NCI-H524 treated with DMSO at 0.1 percent for 48 hours (cell line): ENCODE measurements around the gene TBCCD1.
"Not testable (repeated sequence)": the region's sequence is repeated elsewhere in the genome, so short reads cannot be mapped to it uniquely, and the experiment has no call there.

ENCODE experiments used
- DNase-seq: peaks from one replicate; lab custom pipeline; 2025; lab: John Stamatoyannopoulos, UW

The TBCCD1 gene

GRCh38 chr3:186520431-186520830 is 46.7 kb downstream of the TBCCD1 start:
- peak; percentile 95 for DNase-seq

- no peak for DNase-seq
Measured at GRCh38 chr3:186519021-186519658, 48.0 kb downstream of the TBCCD1 start.

GRCh38 chr3:186517218-186517617 is 49.9 kb downstream of the TBCCD1 start:
- no peak for DNase-seq

- no peak for DNase-seq
Measured at GRCh38 chr3:186516646-186517045, 50.5 kb downstream of the TBCCD1 start.

- DNase-seq: no peak
Measured at GRCh38 chr3:186515125-186515524, 52.0 kb downstream of the TBCCD1 start.

- no peak for DNase-seq
Measured at GRCh38 chr3:186514296-186515002, 52.7 kb downstream of the TBCCD1 start.

GRCh38 chr3:186513386-186513785 is 53.8 kb downstream of the TBCCD1 start:
- no peak for DNase-seq

- no peak for DNase-seq
Measured at GRCh38 chr3:186512570-186513302, 54.4 kb downstream of the TBCCD1 start.

GRCh38 chr3:186511702-186512101 is 55.4 kb downstream of the TBCCD1 start:
- DNase-seq: no peak

GRCh38 chr3:186511245-186511644 is 55.9 kb downstream of the TBCCD1 start:
- DNase-seq: no peak

GRCh38 chr3:186510374-186511079 is 56.6 kb downstream of the TBCCD1 start:
- no peak for DNase-seq

GRCh38 chr3:186509423-186509822 is 57.7 kb downstream of the TBCCD1 start:
- no peak for DNase-seq

- DNase-seq: no peak
Measured at GRCh38 chr3:186506857-186507256, 60.3 kb downstream of the TBCCD1 start.

- DNase-seq: no peak
Measured at GRCh38 chr3:186506191-186506739, 60.9 kb downstream of the TBCCD1 start.

- DNase-seq: no peak
Measured at GRCh38 chr3:186502966-186503712, 64.0 kb downstream of the TBCCD1 start.

- no peak for DNase-seq
Measured at GRCh38 chr3:186502138-186502948, 64.8 kb downstream of the TBCCD1 start.

- not testable (repeated sequence) for DNase-seq
Measured at GRCh38 chr3:186499949-186500348, 67.2 kb downstream of the TBCCD1 start.

- not testable (repeated sequence) for DNase-seq
Measured at GRCh38 chr3:186498022-186498421, 69.1 kb downstream of the TBCCD1 start.

- DNase-seq: no peak
Measured at GRCh38 chr3:186497608-186498007, 69.5 kb downstream of the TBCCD1 start.

GRCh38 chr3:186496635-186497034 is 70.5 kb downstream of the TBCCD1 start:
- no peak for DNase-seq
